ENCODE data around the gene MYO15A. TPM values are rescaled to one million over a fixed set of nuclear protein-coding genes. Genes with fewer than 3 reads are reported as not detected.

MYO15A gene
- total RNA-seq, 4 donors from 2014 or later, result 0.44 to 3.2 (median 1.2) TPM

GRCh38 chr17:18159551-18160120 is 51.1 kb downstream of the MYO15A start:
- no peak for TF ChIP-seq CTCF (IDR thresholded peaks at IDR 0.05; ENCODE audit: low read depth)

- no peak for TF ChIP-seq CTCF (IDR thresholded peaks at IDR 0.05; ENCODE audit: low read depth)
These were observed 51.7 kb downstream of the MYO15A start for GRCh38 chr17:18160128-18160856.

- no peak for TF ChIP-seq CTCF (IDR thresholded peaks at IDR 0.05; ENCODE audit: low read depth)
These were observed 52.9 kb downstream of the MYO15A start for GRCh38 chr17:18161207-18162145.

DNA sequence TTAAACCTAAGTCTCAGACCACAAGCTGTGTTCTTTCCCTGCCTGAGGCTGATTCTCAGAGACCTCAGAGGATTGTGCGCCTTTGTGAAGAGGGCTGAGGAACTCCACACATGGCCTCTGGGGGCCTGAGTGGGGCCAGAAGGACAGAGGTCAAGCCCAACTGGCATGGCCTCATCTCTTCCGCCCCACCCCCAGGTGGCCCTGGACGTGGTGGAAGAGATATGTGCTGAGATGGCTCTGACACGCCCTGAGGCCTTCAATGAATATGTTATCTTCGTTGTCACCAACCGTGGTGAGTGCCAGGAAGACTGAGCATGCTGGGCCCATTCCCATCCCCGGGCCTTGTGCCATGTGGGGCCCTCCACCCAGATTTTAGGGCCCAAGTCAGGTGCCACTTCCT is 55.0 kb downstream of the MYO15A start:
- no peak for TF ChIP-seq CTCF (IDR thresholded peaks at IDR 0.05; ENCODE audit: low read depth)

DNA sequence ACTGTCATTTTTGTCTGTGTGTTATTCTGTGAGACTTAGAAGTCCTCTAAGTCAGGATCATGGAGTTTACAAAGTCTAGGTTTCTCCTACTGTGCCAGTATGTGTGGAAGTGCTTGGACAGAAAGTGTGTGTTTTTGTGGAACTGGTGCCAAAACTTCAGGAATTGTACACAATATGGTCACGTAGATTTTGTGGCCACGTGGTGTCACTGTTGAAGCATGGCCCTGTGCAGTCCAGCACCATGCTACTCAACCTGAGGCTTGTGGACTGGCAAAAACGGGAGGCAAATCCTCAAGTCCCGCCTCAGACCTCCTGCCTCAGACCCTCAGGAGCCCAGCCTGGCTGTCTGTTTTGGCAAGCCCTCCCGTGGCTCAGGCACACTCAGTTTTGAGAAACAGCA is 58.3 kb downstream of the MYO15A start:
- TF ChIP-seq CTCF (IDR thresholded peaks at IDR 0.05; ENCODE audit: low read depth), result no peak

- TF ChIP-seq CTCF (IDR thresholded peaks at IDR 0.05; ENCODE audit: low read depth), result no peak
These were observed 58.9 kb downstream of the MYO15A start for GRCh38 chr17:18167421-18167820.
